Measurements from ENCODE around the gene SLC26A3. TPM values are rescaled to one million over a fixed set of nuclear protein-coding genes. Genes with fewer than 3 reads are reported as not detected.
"Not testable (repeated sequence)": the region's sequence is repeated elsewhere in the genome, so short reads cannot be mapped to it uniquely, and the experiment has no call there.

The SLC26A3 gene
- not detected in 2 replicates for total RNA-seq (2014; rRNA removed; shearing (Covaris generic))

- H3K9me3 ChIP-seq (replicated peaks), result no peaks in the 10 kb centered on the region
- H3K27ac ChIP-seq, result no peak within 1 kb of the TSS
- H3K36me3 ChIP-seq, result no peaks in the 10 kb centered on the region
- H3K4me3 ChIP-seq, result no peak within 1 kb of the TSS
- DNase-seq, result no peak
- no peaks in the 10 kb centered on the region for H3K4me1 ChIP-seq
- peaks cover 5% of the 10 kb centered on the region; the same call in 1 of the 2 replicates for H3K27me3 ChIP-seq
Observed at GRCh38 chr7:107803009-107803610, at the start of gene SLC26A3. Gene SLC26A3 (minus strand): TSS chr7:107803223. CDS start chr7:107794509, 8,714 bp downstream.

DNA sequence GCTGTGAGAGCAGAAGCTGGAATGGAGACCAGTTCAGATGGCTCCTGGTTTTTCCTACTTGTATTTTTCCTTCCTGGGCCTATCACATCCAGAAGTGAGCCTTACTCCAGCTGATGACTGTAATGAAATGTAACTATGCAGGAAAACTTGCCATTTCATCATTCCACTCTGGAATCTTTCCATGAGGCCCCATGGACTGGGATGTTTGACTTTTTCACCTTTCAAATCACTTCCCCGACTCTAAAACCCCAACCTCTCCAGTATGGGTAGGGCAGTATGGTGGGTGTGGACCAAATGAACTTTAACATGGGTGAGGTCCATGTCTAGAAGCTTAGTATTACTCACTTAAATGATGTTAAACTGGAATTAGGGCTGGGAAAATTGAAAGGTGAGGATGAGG, 47.6 kb upstream of the SLC26A3 start:
- H3K36me3 ChIP-seq, result no peaks in the 10 kb centered on the region
- no peaks in the 10 kb centered on the region for H3K4me1 ChIP-seq
- H3K27ac ChIP-seq, result no peak overlapping the region
- DNase-seq, result no peak
- H3K27me3 ChIP-seq, result no peaks in the 10 kb centered on the region
- H3K9me3 ChIP-seq (replicated peaks), result no peaks in the 10 kb centered on the region
- no peak overlapping the region for H3K4me3 ChIP-seq

- Histone ChIP-seq H3K4me3 (no peak overlapping the region), H3K27ac (no peak overlapping the region), H3K27me3 (no peaks in the 10 kb centered on the region), H3K9me3 (replicated peaks) (no peaks in the 10 kb centered on the region), H3K4me1 (no peaks in the 10 kb centered on the region), H3K36me3 (no peaks in the 10 kb centered on the region)
- no peak for DNase-seq
Observed at GRCh38 chr7:107850216-107850615, 47.2 kb upstream of the SLC26A3 start.

GRCh38 chr7:107848211-107848610, 45.2 kb upstream of the SLC26A3 start:
- H3K27me3 ChIP-seq; H3K4me1 ChIP-seq; H3K36me3 ChIP-seq; H3K4me3 ChIP-seq; DNase-seq; H3K9me3 ChIP-seq (replicated peaks); H3K27ac ChIP-seq: not testable (repeated sequence)

- H3K36me3 ChIP-seq; H3K9me3 ChIP-seq (replicated peaks); DNase-seq; H3K27me3 ChIP-seq; H3K27ac ChIP-seq; H3K4me3 ChIP-seq; H3K4me1 ChIP-seq: not testable (repeated sequence)
Observed at GRCh38 chr7:107847836-107848175, 44.8 kb upstream of the SLC26A3 start.

- no peaks in the 10 kb centered on the region for H3K36me3 ChIP-seq
- H3K4me3 ChIP-seq, result no peak overlapping the region
- H3K27ac ChIP-seq, result no peak overlapping the region
- no peaks in the 10 kb centered on the region for H3K9me3 ChIP-seq (replicated peaks)
- DNase-seq, result no peak
- H3K4me1 ChIP-seq, result no peaks in the 10 kb centered on the region
- H3K27me3 ChIP-seq, result no peaks in the 10 kb centered on the region
Observed at GRCh38 chr7:107847168-107847835, 44.3 kb upstream of the SLC26A3 start.

DNA sequence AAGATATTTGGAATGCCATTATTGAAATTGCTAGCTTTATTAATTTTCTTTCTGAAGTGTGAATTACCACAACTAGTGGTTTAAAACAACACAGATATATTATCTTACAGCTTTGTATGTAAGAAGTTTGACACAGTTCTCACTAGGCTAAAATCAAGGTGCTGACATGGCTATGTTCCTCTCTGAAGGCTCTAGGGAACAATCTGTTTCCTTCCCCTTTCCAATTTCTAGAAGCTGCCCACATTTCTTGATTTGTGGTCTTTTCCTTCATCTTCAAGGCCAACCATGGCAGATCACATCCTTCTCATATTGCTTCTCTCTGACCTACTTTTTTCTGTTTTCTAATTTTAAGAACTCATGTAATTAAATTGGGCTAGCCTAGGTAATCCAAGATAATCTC, 43.3 kb upstream of the SLC26A3 start:
- DNase-seq, result no peak
- H3K4me1 ChIP-seq, result no peaks in the 10 kb centered on the region
- H3K27ac ChIP-seq, result no peak overlapping the region
- H3K4me3 ChIP-seq, result no peak overlapping the region
- H3K27me3 ChIP-seq, result no peaks in the 10 kb centered on the region
- peaks cover 3% of the 10 kb centered on the region; the same call in 1 of the 2 replicates for H3K9me3 ChIP-seq (replicated peaks)
- H3K36me3 ChIP-seq, result no peaks in the 10 kb centered on the region

DNA sequence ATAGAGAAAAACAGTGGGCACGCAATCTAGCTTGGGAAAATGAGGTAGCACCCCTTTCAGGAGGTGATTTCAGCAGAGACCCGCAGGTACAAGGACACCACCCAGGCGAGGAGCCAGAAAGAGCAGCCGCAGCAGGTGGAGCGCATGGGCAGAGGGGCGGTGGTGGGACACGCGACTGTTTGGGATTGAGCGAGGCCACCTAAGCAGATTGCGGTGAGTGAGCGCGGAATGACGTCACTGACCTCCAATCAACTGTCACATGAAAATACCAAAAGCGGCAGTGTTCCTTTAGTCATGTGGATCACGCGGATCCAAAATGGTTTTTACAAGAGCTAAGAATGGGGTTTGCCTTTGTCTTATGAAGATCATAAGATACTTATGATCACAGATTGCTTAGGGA, 40.2 kb upstream of the SLC26A3 start:
- Histone ChIP-seq H3K27ac (no peak overlapping the region), H3K27me3 (no peaks in the 10 kb centered on the region; the same call in 1 of the 2 replicates), H3K36me3 (no peaks in the 10 kb centered on the region), H3K4me1 (no peaks in the 10 kb centered on the region), H3K4me3 (no peak overlapping the region), H3K9me3 (replicated peaks) (peaks cover 3% of the 10 kb centered on the region; the same call in 1 of the 2 replicates)
- DNase-seq, result no peak

DNA sequence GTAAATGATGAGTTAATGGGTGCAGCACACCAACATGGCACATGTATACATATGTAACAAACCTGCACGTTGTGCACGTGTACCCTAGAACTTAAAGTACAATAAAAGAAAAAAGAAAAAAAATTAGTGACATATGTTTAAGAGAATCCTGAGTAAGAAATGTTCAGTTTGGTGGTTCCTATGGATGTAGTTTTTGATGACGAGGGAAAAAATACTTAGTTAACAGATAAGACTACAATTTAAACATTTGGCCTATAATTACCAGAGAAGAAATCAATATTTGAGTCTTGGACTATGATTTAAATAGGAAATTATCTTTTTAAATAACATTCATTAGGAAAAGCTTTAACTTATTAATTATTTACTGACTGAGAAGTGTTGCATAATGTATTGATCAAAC, 39.2 kb upstream of the SLC26A3 start:
- H3K9me3 ChIP-seq (replicated peaks), result peaks cover 3% of the 10 kb centered on the region; the same call in 1 of the 2 replicates
- H3K27me3 ChIP-seq, result no peaks in the 10 kb centered on the region; the same call in 1 of the 2 replicates
- no peak overlapping the region for H3K4me3 ChIP-seq
- no peaks in the 10 kb centered on the region for H3K36me3 ChIP-seq
- H3K4me1 ChIP-seq, result no peaks in the 10 kb centered on the region
- no peak overlapping the region for H3K27ac ChIP-seq
- DNase-seq, result no peak

DNA sequence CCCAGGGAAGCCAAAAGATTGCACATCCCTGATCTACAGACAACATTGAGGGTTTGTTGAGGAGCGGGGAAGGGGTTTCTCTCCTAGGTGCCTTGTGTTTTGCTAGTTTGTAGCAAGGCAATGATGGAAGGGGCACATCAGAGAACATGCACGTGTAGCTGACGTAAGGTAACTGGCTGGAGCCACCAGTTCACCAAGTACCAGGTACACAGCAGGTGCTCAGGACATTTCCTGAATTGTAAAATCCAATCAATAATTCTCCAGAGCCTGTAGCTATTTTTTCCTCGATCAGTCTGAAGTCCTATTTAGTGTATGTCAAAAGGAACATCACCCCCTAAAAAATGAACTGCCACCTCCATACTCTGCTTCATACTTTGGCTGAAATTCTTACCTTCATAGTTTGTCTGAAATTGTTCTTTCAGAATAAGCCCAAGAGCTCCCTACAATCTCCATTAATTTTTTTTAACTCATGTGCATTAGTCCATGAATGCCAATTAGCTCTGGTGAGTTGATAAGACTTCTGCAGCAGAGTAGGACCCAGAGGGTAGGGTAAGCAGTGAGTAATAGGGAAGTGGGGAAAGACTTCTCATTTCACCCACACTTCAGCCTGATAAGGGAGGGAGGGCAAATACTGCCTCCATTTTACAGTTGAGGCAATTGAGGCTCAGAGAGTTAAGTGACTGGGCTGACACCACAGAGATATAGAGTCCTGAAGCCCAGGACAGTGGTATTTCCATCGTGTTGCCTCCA, 36.0 kb upstream of the SLC26A3 start:
- Histone ChIP-seq H3K27ac (no peak overlapping the region), H3K4me3 (no peak overlapping the region), H3K4me1 (no peaks in the 10 kb centered on the region), H3K36me3 (no peaks in the 10 kb centered on the region), H3K27me3 (no peaks in the 10 kb centered on the region; the same call in 1 of the 2 replicates), H3K9me3 (replicated peaks) (peaks cover 3% of the 10 kb centered on the region; the same call in 1 of the 2 replicates)
- DNase-seq, result no peak

GRCh38 chr7:107838024-107838601, 35.1 kb upstream of the SLC26A3 start:
- Histone ChIP-seq H3K4me1 (no peaks in the 10 kb centered on the region), H3K4me3 (no peak overlapping the region), H3K9me3 (replicated peaks) (peaks cover 3% of the 10 kb centered on the region; the same call in 1 of the 2 replicates), H3K36me3 (no peaks in the 10 kb centered on the region), H3K27ac (no peak overlapping the region), H3K27me3 (no peaks in the 10 kb centered on the region; the same call in 1 of the 2 replicates)
- no peak for DNase-seq

- H3K36me3 ChIP-seq, result no peaks in the 10 kb centered on the region
- DNase-seq, result no peak
- H3K4me1 ChIP-seq, result no peaks in the 10 kb centered on the region
- H3K27ac ChIP-seq, result no peak overlapping the region
- peaks cover 3% of the 10 kb centered on the region; the same call in 1 of the 2 replicates for H3K9me3 ChIP-seq (replicated peaks)
- no peak overlapping the region for H3K4me3 ChIP-seq
- H3K27me3 ChIP-seq, result no peaks in the 10 kb centered on the region; the same call in 1 of the 2 replicates
Observed at GRCh38 chr7:107837145-107837512, 34.1 kb upstream of the SLC26A3 start.

GRCh38 chr7:107836237-107837144, 33.5 kb upstream of the SLC26A3 start:
- H3K27ac ChIP-seq, result no peak overlapping the region
- no peaks in the 10 kb centered on the region for H3K36me3 ChIP-seq
- H3K9me3 ChIP-seq (replicated peaks), result peaks cover under 1% of the 10 kb centered on the region; the same call in 1 of the 2 replicates
- H3K4me1 ChIP-seq, result no peaks in the 10 kb centered on the region
- no peaks in the 10 kb centered on the region; the same call in 1 of the 2 replicates for H3K27me3 ChIP-seq
- H3K4me3 ChIP-seq, result no peak overlapping the region
- no peak for DNase-seq

- H3K27me3 ChIP-seq, result no peaks in the 10 kb centered on the region; the same call in 1 of the 2 replicates
- no peaks in the 10 kb centered on the region for H3K4me1 ChIP-seq
- no peak for DNase-seq
- H3K27ac ChIP-seq, result no peak overlapping the region
- H3K4me3 ChIP-seq, result no peak overlapping the region
- no peaks in the 10 kb centered on the region for H3K9me3 ChIP-seq (replicated peaks)
- no peaks in the 10 kb centered on the region for H3K36me3 ChIP-seq
Observed at GRCh38 chr7:107834401-107834800, 31.4 kb upstream of the SLC26A3 start.

Measured in SJCRH30 (cell line).